ENCODE results near the gene ANK2.

DNA sequence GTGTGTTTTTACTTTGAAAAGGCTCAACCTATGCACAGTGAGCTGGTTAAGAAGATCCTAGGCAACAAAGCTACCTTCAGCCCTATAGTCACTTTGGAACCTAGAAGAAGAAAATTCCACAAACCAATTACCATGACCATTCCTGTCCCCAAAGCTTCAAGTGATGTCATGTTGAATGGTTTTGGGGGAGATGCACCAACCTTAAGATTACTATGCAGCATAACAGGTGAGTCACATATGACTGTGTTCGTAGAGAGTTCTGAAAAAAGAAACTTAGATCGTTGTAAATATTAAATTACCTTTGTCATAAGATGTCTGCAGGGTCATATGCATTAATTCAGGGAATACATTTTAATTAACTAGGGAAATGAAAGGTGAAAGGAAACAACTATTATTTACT, 287.1 kb downstream of the ANK2 start:
- TF ChIP-seq, protein P1, sequence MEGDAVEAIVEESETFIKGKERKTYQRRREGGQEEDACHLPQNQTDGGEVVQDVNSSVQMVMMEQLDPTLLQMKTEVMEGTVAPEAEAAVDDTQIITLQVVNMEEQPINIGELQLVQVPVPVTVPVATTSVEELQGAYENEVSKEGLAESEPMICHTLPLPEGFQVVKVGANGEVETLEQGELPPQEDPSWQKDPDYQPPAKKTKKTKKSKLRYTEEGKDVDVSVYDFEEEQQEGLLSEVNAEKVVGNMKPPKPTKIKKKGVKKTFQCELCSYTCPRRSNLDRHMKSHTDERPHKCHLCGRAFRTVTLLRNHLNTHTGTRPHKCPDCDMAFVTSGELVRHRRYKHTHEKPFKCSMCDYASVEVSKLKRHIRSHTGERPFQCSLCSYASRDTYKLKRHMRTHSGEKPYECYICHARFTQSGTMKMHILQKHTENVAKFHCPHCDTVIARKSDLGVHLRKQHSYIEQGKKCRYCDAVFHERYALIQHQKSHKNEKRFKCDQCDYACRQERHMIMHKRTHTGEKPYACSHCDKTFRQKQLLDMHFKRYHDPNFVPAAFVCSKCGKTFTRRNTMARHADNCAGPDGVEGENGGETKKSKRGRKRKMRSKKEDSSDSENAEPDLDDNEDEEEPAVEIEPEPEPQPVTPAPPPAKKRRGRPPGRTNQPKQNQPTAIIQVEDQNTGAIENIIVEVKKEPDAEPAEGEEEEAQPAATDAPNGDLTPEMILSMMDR (IDR thresholded peaks at IDR 0.05; ENCODE audit: insufficient read depth, low read length, poor library complexity, severe bottlenecking): no peak
- TF ChIP-seq EZH2phosphoT487 (conservative IDR thresholded peaks at IDR 0.05; ENCODE audit: low read length): no peak

Data from SU-DHL-6 (cell line).